ENCODE results near the gene ADAMTS12. TPM values are rescaled to one million over a fixed set of nuclear protein-coding genes. Genes with fewer than 3 reads are reported as not detected.

ADAMTS12 gene
- total RNA-seq, 1 experiment from 2014 or later, result not detected

- no peaks in the 10 kb centered on the region for H3K9me3 ChIP-seq
- BruUV-seq (replicated peaks), result no TSS peak
- Mint-ChIP-seq H3K4me1 (ENCODE audit: low read depth, unreplicated experiment) (no peaks in the 10 kb centered on the region), H3K9me3 (ENCODE audit: unreplicated experiment) (no peaks in the 10 kb centered on the region), H3K36me3 (ENCODE audit: insufficient read depth, unreplicated experiment) (no peaks in the 10 kb centered on the region), H3K27me3 (ENCODE audit: insufficient read depth, unreplicated experiment) (peaks cover 4% of the 10 kb centered on the region), H3K27ac (ENCODE audit: unreplicated experiment) (no peak overlapping the region), H3K4me3 (ENCODE audit: unreplicated experiment) (no peak overlapping the region)
- no peak for TF ChIP-seq CTCF (IDR thresholded peaks at IDR 0.05; ENCODE audit: insufficient read depth in 1 of 2, low read depth in 1 of 2, low read length in 1 of 2, severe bottlenecking in 1 of 2, unreplicated experiment in 1 of 2)
- DNase-seq, result no peak
- intact Hi-C loops (cut with micrococcal nuclease; ENCODE audit: unreplicated experiment), result no loop called here
- H3K4me3 ChIP-seq (ENCODE audit: low read depth, low read length), result no peak overlapping the region
- ChIA-PET POLR2A (no interaction called here), CTCF (no interaction called here)
- no peaks in the 10 kb centered on the region for H3K36me3 ChIP-seq (ENCODE audit: control insufficient read depth, insufficient read depth, low read length)
- H3K4me1 ChIP-seq, result no peaks in the 10 kb centered on the region
- no peaks in the 10 kb centered on the region for H3K27me3 ChIP-seq (replicated peaks; ENCODE audit: control insufficient read depth, insufficient read depth, low read length)
Observed at GRCh38 chr5:33763435-33763834, 128.4 kb downstream of the ADAMTS12 start.

- no peak for DNase-seq
- intact Hi-C loops (cut with micrococcal nuclease; ENCODE audit: unreplicated experiment), result no loop called here
- CTCF ChIA-PET, result interaction anchor here (0.6 kb wide), 1 partner anchor 18 kb away, joined by 3 read pairs; no protein-coding TSS in a partner anchor
- no peaks in the 10 kb centered on the region for H3K36me3 ChIP-seq (ENCODE audit: control insufficient read depth, insufficient read depth, low read length)
- H3K4me3 ChIP-seq (ENCODE audit: low read depth, low read length), result no peak overlapping the region
- POLR2A ChIA-PET, result no interaction called here
- Mint-ChIP-seq H3K27ac (ENCODE audit: unreplicated experiment) (no peak overlapping the region), H3K27me3 (ENCODE audit: insufficient read depth, unreplicated experiment) (peaks cover 4% of the 10 kb centered on the region), H3K4me1 (ENCODE audit: low read depth, unreplicated experiment) (no peaks in the 10 kb centered on the region), H3K9me3 (ENCODE audit: unreplicated experiment) (no peaks in the 10 kb centered on the region), H3K4me3 (ENCODE audit: unreplicated experiment) (no peak overlapping the region), H3K36me3 (ENCODE audit: insufficient read depth, unreplicated experiment) (no peaks in the 10 kb centered on the region)
- H3K27me3 ChIP-seq (replicated peaks; ENCODE audit: control insufficient read depth, insufficient read depth, low read length), result no peaks in the 10 kb centered on the region
- no peaks in the 10 kb centered on the region for H3K4me1 ChIP-seq
- BruUV-seq (replicated peaks), result no TSS peak
- no peaks in the 10 kb centered on the region for H3K9me3 ChIP-seq
- no peak for TF ChIP-seq CTCF (IDR thresholded peaks at IDR 0.05; ENCODE audit: insufficient read depth in 1 of 2, low read depth in 1 of 2, low read length in 1 of 2, severe bottlenecking in 1 of 2, unreplicated experiment in 1 of 2)
Observed at GRCh38 chr5:33762859-33763258, 128.9 kb downstream of the ADAMTS12 start.

- ChIA-PET CTCF (no interaction called here), POLR2A (no interaction called here)
- intact Hi-C loops (cut with micrococcal nuclease; ENCODE audit: unreplicated experiment), result no loop called here
- H3K4me3 Mint-ChIP-seq (ENCODE audit: unreplicated experiment), result no peak overlapping the region
- H3K4me1 Mint-ChIP-seq (ENCODE audit: low read depth, unreplicated experiment), result no peaks in the 10 kb centered on the region
- BruUV-seq (replicated peaks), result no TSS peak
- no peaks in the 10 kb centered on the region for H3K27me3 ChIP-seq (replicated peaks; ENCODE audit: control insufficient read depth, insufficient read depth, low read length)
- no peaks in the 10 kb centered on the region for H3K4me1 ChIP-seq
- no peak for TF ChIP-seq CTCF (IDR thresholded peaks at IDR 0.05; ENCODE audit: insufficient read depth in 1 of 2, low read depth in 1 of 2, low read length in 1 of 2, severe bottlenecking in 1 of 2, unreplicated experiment in 1 of 2)
- no peaks in the 10 kb centered on the region for H3K27me3 Mint-ChIP-seq (ENCODE audit: insufficient read depth, unreplicated experiment)
- H3K27ac Mint-ChIP-seq (ENCODE audit: unreplicated experiment), result no peak overlapping the region
- no peaks in the 10 kb centered on the region for H3K9me3 Mint-ChIP-seq (ENCODE audit: unreplicated experiment)
- H3K9me3 ChIP-seq, result no peaks in the 10 kb centered on the region
- DNase-seq, result no peak
- H3K4me3 ChIP-seq (ENCODE audit: low read depth, low read length), result no peak overlapping the region
- no peaks in the 10 kb centered on the region for H3K36me3 Mint-ChIP-seq (ENCODE audit: insufficient read depth, unreplicated experiment)
- H3K36me3 ChIP-seq (ENCODE audit: control insufficient read depth, insufficient read depth, low read length), result no peaks in the 10 kb centered on the region
Observed at GRCh38 chr5:33761139-33761538, 130.7 kb downstream of the ADAMTS12 start.
